Naive B cell (primary cell): ENCODE measurements around the gene PDE4A. TPM values are rescaled to one million over a fixed set of nuclear protein-coding genes. Genes with fewer than 3 reads are reported as not detected.
"Not testable (repeated sequence)": the region's sequence is repeated elsewhere in the genome, so short reads cannot be mapped to it uniquely, and the experiment has no call there.

Experiments used
- ATAC-seq, 2 donors: fragments of 150-1000 bp; cut with Tn5 transposase; 2 replicates each; pipeline ENCODE4 v1.10.0; 2021; ENCODE audit warnings: low read depth in 2 of 2, mild to moderate bottlenecking in 2 of 2, moderate library complexity in 2 of 2
- DNase-seq: peaks from one replicate; pipeline ENCODE4 v3.0.0; 2022
- H3K27ac Mint-ChIP-seq, 6 donors: one replicate each; pipeline ENCODE4 v1.8.0; 2020 to 2022; ENCODE audit warnings: mild to moderate bottlenecking in 6 of 6, mixed read lengths in 6 of 6, moderate library complexity in 5 of 6, inconsistent platforms in 2 of 6
- H3K27me3 Mint-ChIP-seq, 3 donors: one replicate each; pipeline ENCODE4 v1.8.0; 2021 to 2022; ENCODE audit warnings: mixed read lengths in 3 of 3, mild to moderate bottlenecking in 1 of 3
- H3K36me3 Mint-ChIP-seq, 2 donors: one replicate each; pipeline ENCODE4 v1.8.0; 2020 to 2022; ENCODE audit warnings: mixed read lengths in 2 of 2, inconsistent platforms in 1 of 2, mild to moderate bottlenecking in 1 of 2
- H3K4me1 Mint-ChIP-seq, 3 donors: one replicate each; pipeline ENCODE4 v1.8.0; 2020 to 2022; ENCODE audit warnings: mixed read lengths in 3 of 3, inconsistent platforms in 1 of 3, mild to moderate bottlenecking in 1 of 3, moderate library complexity in 1 of 3
- H3K4me3 Mint-ChIP-seq, 8 donors: one replicate each; pipeline ENCODE4 v1.8.0; 2020 to 2022; ENCODE audit warnings: mild to moderate bottlenecking in 8 of 8, mixed read lengths in 8 of 8, moderate library complexity in 8 of 8, inconsistent platforms in 2 of 8
- H3K9me3 Mint-ChIP-seq, 7 donors: one replicate each; pipeline ENCODE4 v1.8.0; 2020 to 2022; ENCODE audit warnings: mixed read lengths in 7 of 7, mild to moderate bottlenecking in 5 of 7, inconsistent platforms in 2 of 7, moderate library complexity in 1 of 7
- polyA plus RNA-seq, 6 donors: library from polyadenylated mRNA; unstranded; fragments of 300-500 nt; fragmentation: Illumina TruSeq; gene quantifications; one replicate each; pipeline ENCODE4 v1.2.3, GENCODE V29; 2021; ENCODE audit warnings: low read depth in 6 of 6

Gene PDE4A
- polyA plus RNA-seq, 6 donors from 2014 or later, result 0.17 to 2.8 (median 0.25) TPM; not detected in 1

- ATAC-seq, result no peak
- H3K9me3 Mint-ChIP-seq, result no peaks in the 10 kb centered on the region
- no peaks in the 10 kb centered on the region for H3K27me3 Mint-ChIP-seq
- peak overlapping the region in 3 of 6 donors; percentile 10 to 39 (median 10) for H3K27ac Mint-ChIP-seq
- no peaks in the 10 kb centered on the region for H3K36me3 Mint-ChIP-seq
- DNase-seq, result no peak
- peak overlapping the region in 1 of 8 donors; percentile 41 for H3K4me3 Mint-ChIP-seq
- peaks cover 0 to 7% (median 0%) of the 10 kb centered on the region in 3 donors for H3K4me1 Mint-ChIP-seq
Measured at GRCh38 chr19:10439588-10439987, 19.2 kb downstream of the PDE4A start.

DNA sequence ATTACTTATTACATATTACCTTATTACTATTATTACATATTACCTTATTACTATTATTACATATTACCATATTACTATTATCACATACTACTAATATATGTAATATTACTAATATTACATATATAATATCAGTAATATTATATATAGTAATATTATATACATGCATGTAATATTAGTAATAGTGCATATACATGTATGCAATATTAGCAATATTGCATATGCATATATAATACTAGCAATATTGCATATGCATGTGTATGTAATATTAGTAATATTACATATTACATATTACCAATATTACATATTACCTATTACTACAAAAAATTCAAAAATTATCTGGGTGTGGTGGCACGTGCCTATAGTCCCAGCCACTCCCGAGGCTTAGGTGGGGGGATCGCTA lies 22.4 kb downstream of the PDE4A start:
- DNase-seq (no peak), ATAC-seq (no peak)
- H3K9me3 Mint-ChIP-seq, result no peaks in the 10 kb centered on the region
- peaks cover 0 to 5% (median 0%) of the 10 kb centered on the region in 3 donors for H3K4me1 Mint-ChIP-seq
- no peaks in the 10 kb centered on the region for H3K36me3 Mint-ChIP-seq
- no peak overlapping the region for H3K4me3 Mint-ChIP-seq
- H3K27ac Mint-ChIP-seq, result no peak overlapping the region
- peaks cover 0 to 4% (median 0%) of the 10 kb centered on the region in 3 donors for H3K27me3 Mint-ChIP-seq

DNA sequence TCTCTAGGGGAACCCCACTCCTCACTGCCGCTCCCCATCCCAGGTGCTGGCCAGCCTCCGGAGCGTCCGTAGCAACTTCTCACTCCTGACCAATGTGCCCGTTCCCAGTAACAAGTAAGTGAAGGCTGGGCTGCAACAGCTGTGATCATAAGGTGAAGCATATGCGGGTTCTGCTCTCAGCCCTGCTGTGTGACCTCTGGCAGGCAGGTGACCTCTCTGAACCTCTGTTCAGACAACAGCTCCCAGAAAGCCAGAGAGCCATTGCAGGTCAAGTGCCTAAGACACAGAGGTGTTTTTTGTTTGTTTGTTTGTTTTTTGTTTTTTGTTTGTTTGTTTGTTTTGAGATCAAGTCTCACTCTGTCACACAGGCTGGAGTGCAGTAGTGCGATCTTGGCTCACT lies 28.7 kb downstream of the PDE4A start:
- no peak overlapping the region for H3K4me3 Mint-ChIP-seq
- H3K9me3 Mint-ChIP-seq, result peaks cover 0 to 3% (median 0%) of the 10 kb centered on the region in 7 donors
- H3K4me1 Mint-ChIP-seq, result peaks cover 0 to 5% (median 0%) of the 10 kb centered on the region in 3 donors
- no peak overlapping the region for H3K27ac Mint-ChIP-seq
- no peak for DNase-seq
- ATAC-seq, result no peak
- H3K27me3 Mint-ChIP-seq, result peaks cover 16 to 28% (median 24%) of the 10 kb centered on the region in 3 donors
- no peaks in the 10 kb centered on the region for H3K36me3 Mint-ChIP-seq

- Mint-ChIP-seq H3K4me3 (peak overlapping the region in 1 of 8 donors; percentile 44), H3K36me3 (no peaks in the 10 kb centered on the region), H3K27ac (no peak overlapping the region), H3K9me3 (peaks cover 0 to 3% (median 0%) of the 10 kb centered on the region in 7 donors), H3K27me3 (peaks cover 16 to 28% (median 24%) of the 10 kb centered on the region in 3 donors), H3K4me1 (peaks cover 0 to 5% (median 0%) of the 10 kb centered on the region in 3 donors)
- no peak for DNase-seq
- ATAC-seq, result no peak
Measured at GRCh38 chr19:10450191-10450852, 30.0 kb downstream of the PDE4A start.

GRCh38 chr19:10450853-10451609 lies 30.7 kb downstream of the PDE4A start:
- Mint-ChIP-seq H3K36me3 (no peaks in the 10 kb centered on the region), H3K27me3 (peaks cover 16 to 28% (median 23%) of the 10 kb centered on the region in 3 donors), H3K4me1 (peaks cover 0 to 4% (median 0%) of the 10 kb centered on the region in 3 donors), H3K9me3 (peaks cover 0 to 3% (median 0%) of the 10 kb centered on the region in 7 donors), H3K27ac (no peak overlapping the region), H3K4me3 (no peak overlapping the region)
- peak in 1 of 2 donors; percentile 9 for ATAC-seq
- DNase-seq, result no peak

- Mint-ChIP-seq H3K27ac (no peak overlapping the region), H3K9me3 (peaks cover 0 to 3% (median 0%) of the 10 kb centered on the region in 7 donors), H3K36me3 (no peaks in the 10 kb centered on the region), H3K4me3 (no peak overlapping the region), H3K4me1 (no peaks in the 10 kb centered on the region), H3K27me3 (peaks cover 16 to 28% (median 20%) of the 10 kb centered on the region in 3 donors)
- DNase-seq (no peak), ATAC-seq (no peak)
Measured at GRCh38 chr19:10452726-10453618, 32.6 kb downstream of the PDE4A start.

DNA sequence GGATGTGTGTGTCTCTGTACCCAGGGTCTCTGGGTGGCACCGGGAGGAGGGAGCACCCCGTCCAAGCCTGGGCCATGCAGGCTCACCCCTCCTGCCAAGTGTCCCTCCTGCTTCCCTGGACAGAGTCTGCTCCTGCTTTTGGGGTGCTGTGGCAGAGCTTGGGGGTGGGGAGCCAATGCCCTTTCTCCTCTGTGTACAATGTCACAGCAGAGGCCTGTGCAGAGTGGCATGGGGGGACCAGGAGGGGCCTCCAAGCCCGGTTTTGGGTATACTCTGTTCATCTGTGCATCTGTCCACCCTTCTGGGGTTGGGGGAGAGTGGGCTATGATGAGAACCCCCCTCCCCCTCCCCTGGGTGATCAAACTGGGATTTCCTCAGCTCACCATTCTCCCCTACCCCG lies 33.5 kb downstream of the PDE4A start:
- ATAC-seq (no peak), DNase-seq (no peak)
- Mint-ChIP-seq H3K27me3 (peaks cover 16 to 28% (median 17%) of the 10 kb centered on the region in 3 donors), H3K27ac (peak overlapping the region in 1 of 6 donors; percentile 64), H3K4me3 (no peak overlapping the region), H3K36me3 (no peaks in the 10 kb centered on the region), H3K9me3 (peaks cover 0 to 3% (median 0%) of the 10 kb centered on the region in 7 donors), H3K4me1 (no peaks in the 10 kb centered on the region)

- DNase-seq (no peak), ATAC-seq (peak in 1 of 2 donors; percentile 16)
- H3K9me3 Mint-ChIP-seq, result peaks cover 0 to 3% (median 0%) of the 10 kb centered on the region in 7 donors
- no peak overlapping the region for H3K4me3 Mint-ChIP-seq
- no peak overlapping the region for H3K27ac Mint-ChIP-seq
- H3K36me3 Mint-ChIP-seq, result no peaks in the 10 kb centered on the region
- H3K27me3 Mint-ChIP-seq, result peaks cover 14 to 28% (median 16%) of the 10 kb centered on the region in 3 donors
- no peaks in the 10 kb centered on the region for H3K4me1 Mint-ChIP-seq
Measured at GRCh38 chr19:10454267-10454666, 33.9 kb downstream of the PDE4A start.

GRCh38 chr19:10458733-10459132 lies 38.4 kb downstream of the PDE4A start:
- not testable (repeated sequence) for H3K27me3 Mint-ChIP-seq, ATAC-seq, H3K9me3 Mint-ChIP-seq, H3K36me3 Mint-ChIP-seq, DNase-seq, H3K4me3 Mint-ChIP-seq
- Mint-ChIP-seq H3K4me1 (peaks cover 12 to 17% (median 13%) of the 10 kb centered on the region in 3 donors), H3K27ac (peak overlapping the region in 1 of 6 donors; percentile 54)

DNA sequence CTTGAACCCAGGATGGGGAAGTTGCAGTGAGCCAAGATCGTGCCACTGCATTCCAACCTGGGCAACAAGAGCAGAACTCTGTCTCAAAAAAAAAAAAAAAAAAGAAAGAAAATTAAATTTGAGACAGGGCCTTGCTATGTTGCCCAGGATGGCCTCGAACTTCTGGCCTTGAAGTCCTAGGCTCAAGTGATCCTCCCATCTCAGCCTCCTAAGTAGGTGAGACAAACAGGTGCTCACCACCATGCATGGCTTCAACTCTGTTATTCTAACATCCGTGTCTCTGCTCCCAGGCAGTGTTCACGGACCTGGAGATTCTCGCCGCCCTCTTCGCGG lies 40.3 kb downstream of the PDE4A start:
- Mint-ChIP-seq H3K36me3 (no peaks in the 10 kb centered on the region), H3K27me3 (no peaks in the 10 kb centered on the region), H3K27ac (peak overlapping the region in 1 of 6 donors; percentile 92), H3K9me3 (peaks cover 0 to 2% (median 0%) of the 10 kb centered on the region in 7 donors), H3K4me1 (peaks cover 12 to 17% (median 13%) of the 10 kb centered on the region in 3 donors), H3K4me3 (peak overlapping the region in 7 of 8 donors; percentile 32 to 72 (median 52))
- DNase-seq (no peak), ATAC-seq (no peak)

DNA sequence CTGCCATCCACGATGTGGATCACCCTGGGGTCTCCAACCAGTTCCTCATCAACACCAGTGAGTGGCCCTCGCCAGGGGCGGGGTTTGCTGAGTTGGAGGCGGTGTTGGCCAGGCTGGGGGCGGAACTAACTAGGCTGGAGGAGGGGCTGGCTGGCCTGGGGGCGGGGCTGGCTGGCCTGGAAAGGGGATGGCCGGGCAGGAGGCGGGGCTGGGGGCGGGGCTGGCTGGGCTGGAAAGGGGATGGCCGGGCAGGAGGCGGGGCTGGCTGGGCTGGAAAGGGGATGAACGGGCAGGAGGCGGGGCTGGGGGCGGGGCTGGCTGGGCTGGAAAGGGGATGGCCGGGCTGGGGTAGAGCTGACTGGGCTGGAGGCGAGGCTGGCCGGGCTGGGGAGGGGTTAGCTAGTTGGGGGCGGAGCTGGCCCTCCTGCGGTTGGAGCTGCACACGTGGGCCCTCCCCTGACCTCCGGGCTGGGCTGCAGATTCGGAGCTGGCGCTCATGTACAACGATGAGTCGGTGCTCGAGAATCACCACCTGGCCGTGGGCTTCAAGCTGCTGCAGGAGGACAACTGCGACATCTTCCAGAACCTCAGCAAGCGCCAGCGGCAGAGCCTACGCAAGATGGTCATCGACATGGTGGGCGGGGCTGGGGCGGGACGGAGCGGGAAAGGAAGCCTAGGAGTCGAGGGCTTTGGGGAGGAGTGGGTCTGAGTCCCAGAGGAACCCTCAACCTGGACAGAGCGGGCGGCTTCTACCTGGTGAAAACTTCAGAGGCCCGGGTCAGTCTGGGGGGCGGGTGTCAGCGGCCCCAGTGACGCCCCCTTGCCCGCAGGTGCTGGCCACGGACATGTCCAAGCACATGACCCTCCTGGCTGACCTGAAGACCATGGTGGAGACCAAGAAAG lies 41.0 kb downstream of the PDE4A start:
- ATAC-seq (peak; percentile 85 to 92), DNase-seq (peak; percentile 81)
- Mint-ChIP-seq H3K4me1 (peaks cover 12 to 17% (median 13%) of the 10 kb centered on the region in 3 donors), H3K27me3 (no peaks in the 10 kb centered on the region), H3K4me3 (peak overlapping the region in 7 of 8 donors; percentile 66 to 82 (median 74)), H3K27ac (peak overlapping the region in 2 of 6 donors; percentile 20 to 92), H3K9me3 (peaks cover 0 to 2% (median 0%) of the 10 kb centered on the region in 7 donors), H3K36me3 (no peaks in the 10 kb centered on the region)

GRCh38 chr19:10462042-10462441 lies 41.7 kb downstream of the PDE4A start:
- H3K27me3 Mint-ChIP-seq, ATAC-seq, DNase-seq, H3K9me3 Mint-ChIP-seq, H3K36me3 Mint-ChIP-seq: not testable (repeated sequence)
- H3K27ac Mint-ChIP-seq, result peak overlapping the region in 2 of 6 donors; percentile 65 to 76
- peak overlapping the region in 7 of 8 donors; percentile 39 to 82 (median 72) for H3K4me3 Mint-ChIP-seq
- peaks cover 12 to 17% (median 13%) of the 10 kb centered on the region in 3 donors for H3K4me1 Mint-ChIP-seq
